GM10248 (cell line): ENCODE data around the gene EYA4.

ENCODE experiments used
- CTCF ChIA-PET: fragments of 300-600 bp; sonication (Branson Sonifier 250); formaldehyde crosslinking; extraction: SDS; loops from one replicate; lab custom pipeline; 2021; ENCODE audit warnings: antibody characterized with exemption; lab: Yijun Ruan, JAX
- POLR2A ChIA-PET: fragments of 350-650 bp; sonication (Branson Sonifier 250); formaldehyde crosslinking; extraction: SDS; loops from one replicate; lab custom pipeline; 2020; ENCODE audit warnings: antibody characterized with exemption; lab: Yijun Ruan, JAX
- DNase-seq: peaks from one replicate; pipeline ENCODE4 v3.0.0; 2012; ENCODE audit errors: extremely low spot score
- TF ChIP-seq, protein P1 (sequence below): IDR thresholded peaks from 2 replicates; pipeline ENCODE4 v1.5.1; 2012; ENCODE audit warnings: mild to moderate bottlenecking, low read depth; ENCODE audit errors: extremely low read depth, missing control alignments, control extremely low read depth

EYA4 gene

DNA sequence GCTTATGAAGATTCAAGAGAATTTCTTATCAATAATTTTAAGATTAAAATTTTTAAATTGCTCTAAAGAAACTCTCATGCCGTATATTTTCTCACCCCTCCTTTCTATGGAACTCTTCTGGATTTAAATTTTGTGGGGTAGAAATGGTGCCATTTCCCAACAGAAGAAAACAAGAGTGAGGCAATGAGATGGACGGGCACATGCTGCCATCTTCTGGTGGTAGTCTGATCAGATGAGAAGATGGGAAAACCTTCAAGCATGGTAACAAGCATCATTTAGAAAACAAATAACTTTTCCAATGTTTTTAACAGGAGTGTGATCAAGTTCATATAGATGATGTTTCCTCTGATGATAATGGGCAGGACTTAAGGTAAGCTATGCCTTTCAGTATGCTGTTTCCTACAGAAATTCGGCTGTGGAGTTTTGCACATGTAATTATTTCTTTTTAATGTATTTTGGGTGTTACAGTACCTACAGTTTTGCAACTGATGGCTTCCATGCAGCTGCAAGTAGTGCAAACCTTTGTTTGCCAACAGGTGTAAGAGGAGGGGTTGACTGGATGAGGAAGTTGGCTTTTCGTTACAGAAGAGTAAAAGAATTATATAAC lies 271.4 kb downstream of the EYA4 start:
- peak; percentile 16 for DNase-seq
- CTCF ChIA-PET = interaction anchor here (1.2 kb wide), 1 partner anchor 25 kb away, joined by 3 read pairs; no protein-coding TSS in a partner anchor
- POLR2A ChIA-PET = no interaction called here
- TF ChIP-seq, protein P1, sequence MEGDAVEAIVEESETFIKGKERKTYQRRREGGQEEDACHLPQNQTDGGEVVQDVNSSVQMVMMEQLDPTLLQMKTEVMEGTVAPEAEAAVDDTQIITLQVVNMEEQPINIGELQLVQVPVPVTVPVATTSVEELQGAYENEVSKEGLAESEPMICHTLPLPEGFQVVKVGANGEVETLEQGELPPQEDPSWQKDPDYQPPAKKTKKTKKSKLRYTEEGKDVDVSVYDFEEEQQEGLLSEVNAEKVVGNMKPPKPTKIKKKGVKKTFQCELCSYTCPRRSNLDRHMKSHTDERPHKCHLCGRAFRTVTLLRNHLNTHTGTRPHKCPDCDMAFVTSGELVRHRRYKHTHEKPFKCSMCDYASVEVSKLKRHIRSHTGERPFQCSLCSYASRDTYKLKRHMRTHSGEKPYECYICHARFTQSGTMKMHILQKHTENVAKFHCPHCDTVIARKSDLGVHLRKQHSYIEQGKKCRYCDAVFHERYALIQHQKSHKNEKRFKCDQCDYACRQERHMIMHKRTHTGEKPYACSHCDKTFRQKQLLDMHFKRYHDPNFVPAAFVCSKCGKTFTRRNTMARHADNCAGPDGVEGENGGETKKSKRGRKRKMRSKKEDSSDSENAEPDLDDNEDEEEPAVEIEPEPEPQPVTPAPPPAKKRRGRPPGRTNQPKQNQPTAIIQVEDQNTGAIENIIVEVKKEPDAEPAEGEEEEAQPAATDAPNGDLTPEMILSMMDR = peak; percentile 59

DNA sequence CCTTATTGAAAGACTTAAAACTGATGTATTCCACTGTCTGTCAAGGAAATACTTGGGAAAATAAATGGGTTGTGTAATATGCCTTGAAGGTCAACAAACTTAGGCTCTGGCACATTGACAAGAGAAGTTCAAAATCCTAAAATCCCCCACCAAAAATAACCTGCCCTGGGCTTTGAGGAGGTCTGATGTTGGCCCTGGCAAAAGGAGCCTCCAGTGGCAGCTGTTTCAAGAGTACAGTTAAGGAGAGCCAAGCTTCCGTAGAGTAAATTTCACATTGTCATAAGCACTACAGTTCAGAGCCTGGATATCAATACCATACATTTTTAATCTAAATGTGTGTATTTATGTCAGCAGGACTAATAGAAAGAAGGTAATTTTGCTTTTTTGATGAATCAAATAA lies 282.7 kb downstream of the EYA4 start:
- ChIA-PET CTCF (no interaction called here), POLR2A (no interaction called here)
- TF ChIP-seq, protein P1 = no peak
- DNase-seq = no peak

DNA sequence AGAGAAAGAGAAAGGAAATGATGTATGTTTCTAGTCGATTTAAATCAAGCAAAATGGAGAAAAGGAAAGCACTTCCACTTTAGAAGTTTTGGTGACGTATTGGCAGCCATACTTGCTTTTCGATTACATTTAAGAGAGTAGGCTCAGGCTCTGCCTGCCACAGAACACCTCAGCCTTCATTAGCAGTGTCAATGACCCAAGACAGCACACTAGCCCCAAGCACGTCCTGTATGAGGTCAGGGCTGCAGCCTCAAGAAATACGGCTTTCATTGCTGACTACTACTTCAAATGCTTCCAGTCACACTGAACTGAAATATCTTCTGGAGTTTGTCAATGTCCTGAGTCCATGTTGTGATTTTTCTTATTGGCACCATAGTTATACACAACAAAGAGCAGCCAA lies 285.3 kb downstream of the EYA4 start:
- ChIA-PET CTCF (no interaction called here), POLR2A (no interaction called here)
- TF ChIP-seq, protein P1 = no peak

DNA sequence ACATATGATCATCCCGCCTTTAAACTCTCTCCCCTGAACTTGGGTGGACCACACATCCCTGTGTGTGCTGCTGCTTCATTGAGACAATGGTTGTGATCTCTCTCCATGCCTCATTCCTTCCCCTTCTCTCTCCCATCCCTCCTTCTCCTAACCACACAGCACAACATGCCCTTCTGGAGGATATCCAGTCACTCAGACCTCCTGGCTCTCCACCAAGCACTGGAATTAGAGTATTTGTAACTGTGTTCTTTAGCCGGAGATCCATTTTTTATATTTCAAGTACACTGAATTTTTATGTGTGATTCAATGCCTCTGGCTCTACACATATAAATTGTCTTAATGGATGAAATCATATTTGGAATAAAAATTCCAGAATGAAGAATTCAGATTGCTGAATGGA lies 287.4 kb downstream of the EYA4 start:
- TF ChIP-seq, protein P1 = no peak
- CTCF ChIA-PET = no interaction called here
- POLR2A ChIA-PET = no interaction called here
- DNase-seq = no peak

More for the DNA sequence above, 285.3 kb downstream of the EYA4 start:
- DNase-seq = no peak

DNA sequence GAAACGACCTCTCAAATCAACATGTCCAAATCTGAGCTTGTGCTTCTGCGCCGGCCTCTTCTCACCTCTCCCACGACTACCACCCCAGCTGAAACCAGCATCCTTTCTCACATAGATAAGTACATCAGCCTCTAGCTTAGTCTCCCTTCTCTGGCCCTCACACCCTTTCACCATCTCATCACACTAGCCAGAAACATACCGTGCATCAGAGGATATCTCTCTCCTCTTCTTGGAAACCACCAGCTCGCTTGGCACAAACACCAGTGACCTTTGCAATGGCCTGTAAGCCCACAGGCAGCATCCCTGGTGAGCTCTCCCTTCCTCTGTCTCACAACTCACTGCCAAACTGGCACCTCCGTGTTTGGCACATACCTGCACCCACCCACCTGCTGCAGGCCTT lies 291.8 kb downstream of the EYA4 start:
- ChIA-PET POLR2A (no interaction called here), CTCF (interaction anchor here (1.0 to 3.0 kb wide), 2 partner anchors 9 to 19 kb away, joined by 5 to 13 read pairs; no protein-coding TSS in a partner anchor)
- DNase-seq = no peak
- TF ChIP-seq, protein P1 = no peak

DNA sequence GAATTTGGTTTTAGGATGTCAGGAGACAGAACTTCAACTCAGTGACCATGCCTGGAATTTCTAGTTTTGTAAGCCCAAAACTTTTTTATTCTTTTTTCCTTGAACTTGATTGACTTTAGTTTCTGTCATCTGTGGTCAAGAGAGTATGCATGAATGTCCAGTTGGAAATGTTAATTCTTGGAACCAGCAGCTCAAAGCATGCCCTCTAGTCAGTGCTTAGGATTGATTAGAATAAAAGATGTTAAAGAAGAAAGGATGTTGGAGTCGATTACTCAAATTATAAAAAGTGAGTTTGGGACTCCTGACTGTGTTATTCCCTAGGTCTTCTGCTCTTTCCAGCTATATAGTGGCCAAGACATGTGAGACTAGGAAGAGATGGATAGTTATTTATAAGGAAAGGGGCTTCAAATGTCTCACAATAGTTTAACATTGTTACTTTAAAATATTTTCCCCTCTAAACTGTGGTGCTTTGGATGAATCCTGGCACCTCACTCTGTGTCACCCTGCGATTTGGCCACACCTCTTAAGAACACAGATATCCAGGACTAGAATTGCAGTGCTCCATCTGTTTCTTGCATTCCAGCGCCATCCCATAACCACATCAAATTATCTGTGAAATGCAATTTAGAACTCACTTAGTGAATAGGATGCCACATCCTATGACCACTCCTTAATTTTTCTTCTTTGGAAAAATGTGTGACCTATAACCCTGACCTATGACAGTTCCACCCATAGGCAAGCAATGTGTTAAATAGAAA lies 298.5 kb downstream of the EYA4 start:
- ChIA-PET CTCF (interaction anchor here (1.3 kb wide), 1 partner anchor 10 kb away, joined by 3 read pairs; no protein-coding TSS in a partner anchor), POLR2A (no interaction called here)
- TF ChIP-seq, protein P1 = no peak
- no peak for DNase-seq
